H54 (cell line): ENCODE results near the gene HLA-DMA.

ENCODE experiments used
- DNase-seq: peaks from one replicate; pipeline ENCODE4 v3.0.0; 2011; ENCODE audit warnings: low spot score, mixed read lengths; ENCODE audit not compliant: insufficient read length
- FAIRE-seq: peaks from 3 replicates; lab custom pipeline; 2011; peaks lifted over from hg19 to GRCh38; lab: Jason Lieb, UNC
- POLR2A ChIP-seq: IDR thresholded peaks from 2 replicates; pipeline ENCODE4 v1.6.1; 2011; ENCODE audit warnings: low read depth, mild to moderate bottlenecking, low read length

The HLA-DMA gene

DNA sequence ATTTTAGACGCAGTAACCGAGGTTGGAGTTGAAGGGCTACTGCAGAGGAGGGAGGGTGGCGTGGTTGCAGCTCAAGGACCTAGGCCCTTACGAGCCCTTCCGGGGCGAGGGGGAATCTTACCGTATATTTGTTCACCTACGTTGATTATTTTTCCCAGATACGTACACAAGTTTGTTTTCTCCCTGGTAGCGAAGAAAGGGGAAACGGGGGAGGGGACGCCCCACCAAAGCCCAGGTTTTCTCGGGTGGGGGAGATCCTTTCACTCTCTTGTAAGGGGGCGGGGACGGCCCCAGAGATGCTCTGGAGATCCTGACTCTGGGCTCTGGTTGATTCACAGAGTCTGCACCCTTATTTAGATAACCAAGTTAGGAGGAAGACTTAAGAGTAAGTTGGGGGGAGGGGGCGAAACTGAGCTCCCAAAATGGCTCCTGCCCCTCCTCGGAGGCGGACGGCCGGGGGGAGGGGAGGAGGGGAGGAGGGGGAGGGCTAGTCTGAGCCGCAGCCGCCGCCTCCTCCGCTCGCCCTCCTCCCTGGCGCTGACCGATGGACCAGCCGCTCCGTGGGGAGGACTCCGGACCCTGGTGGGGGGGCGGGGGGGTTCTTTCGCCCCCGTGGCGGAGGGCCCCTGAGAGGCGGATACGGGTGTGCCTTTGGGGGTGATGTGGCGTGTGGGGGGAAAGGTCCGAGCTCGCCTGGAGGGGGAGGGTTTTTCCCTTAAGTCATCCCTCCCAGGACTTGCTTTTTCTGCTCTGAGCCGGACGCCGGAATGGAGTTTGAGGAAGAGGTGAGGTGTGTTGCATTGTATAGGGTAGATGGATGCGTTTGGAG is 17.7 kb upstream of the HLA-DMA start:
- TF ChIP-seq POLR2A, result peak; percentile 43
- DNase-seq (peak; percentile 38), FAIRE-seq (no peak)

DNA sequence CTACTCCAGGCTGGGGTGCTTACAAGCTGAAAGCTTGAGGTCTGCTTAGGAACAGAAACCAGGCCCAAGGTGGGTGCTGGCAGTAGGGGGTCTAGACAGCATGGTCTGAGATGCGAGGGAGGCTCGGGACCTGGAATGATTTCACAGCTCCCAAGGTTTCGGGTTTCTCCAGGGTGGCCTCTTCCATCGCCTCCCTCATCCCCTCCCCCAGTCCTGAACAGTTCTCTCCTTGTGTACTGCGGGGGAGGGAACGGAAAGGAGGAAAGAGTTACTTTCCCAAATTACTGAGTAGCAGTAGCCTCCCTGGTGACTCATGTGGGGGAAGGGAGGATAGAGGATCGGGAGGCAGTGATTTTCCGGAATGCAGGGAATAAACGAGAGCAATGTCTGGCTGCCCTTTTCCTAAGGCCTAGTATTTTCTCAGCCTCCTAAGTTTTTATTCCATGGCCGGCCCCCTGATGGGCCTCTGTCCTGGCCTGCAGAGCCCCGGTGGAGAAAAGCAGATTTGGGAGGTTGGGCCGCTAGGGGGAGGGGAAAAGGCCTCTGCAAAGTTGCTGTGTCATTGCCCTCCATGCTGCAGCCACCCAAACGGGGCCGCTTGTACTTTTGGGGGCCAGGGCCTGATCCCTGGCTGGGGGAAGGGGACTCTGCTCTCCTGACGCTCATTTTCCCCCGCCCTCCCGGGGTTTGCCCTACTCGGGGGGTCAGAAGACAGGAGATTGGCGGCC is 17.0 kb upstream of the HLA-DMA start:
- FAIRE-seq, result no peak
- no peak; the same call in 1 of the 2 replicates for TF ChIP-seq POLR2A
- peak; percentile 35 for DNase-seq

DNA sequence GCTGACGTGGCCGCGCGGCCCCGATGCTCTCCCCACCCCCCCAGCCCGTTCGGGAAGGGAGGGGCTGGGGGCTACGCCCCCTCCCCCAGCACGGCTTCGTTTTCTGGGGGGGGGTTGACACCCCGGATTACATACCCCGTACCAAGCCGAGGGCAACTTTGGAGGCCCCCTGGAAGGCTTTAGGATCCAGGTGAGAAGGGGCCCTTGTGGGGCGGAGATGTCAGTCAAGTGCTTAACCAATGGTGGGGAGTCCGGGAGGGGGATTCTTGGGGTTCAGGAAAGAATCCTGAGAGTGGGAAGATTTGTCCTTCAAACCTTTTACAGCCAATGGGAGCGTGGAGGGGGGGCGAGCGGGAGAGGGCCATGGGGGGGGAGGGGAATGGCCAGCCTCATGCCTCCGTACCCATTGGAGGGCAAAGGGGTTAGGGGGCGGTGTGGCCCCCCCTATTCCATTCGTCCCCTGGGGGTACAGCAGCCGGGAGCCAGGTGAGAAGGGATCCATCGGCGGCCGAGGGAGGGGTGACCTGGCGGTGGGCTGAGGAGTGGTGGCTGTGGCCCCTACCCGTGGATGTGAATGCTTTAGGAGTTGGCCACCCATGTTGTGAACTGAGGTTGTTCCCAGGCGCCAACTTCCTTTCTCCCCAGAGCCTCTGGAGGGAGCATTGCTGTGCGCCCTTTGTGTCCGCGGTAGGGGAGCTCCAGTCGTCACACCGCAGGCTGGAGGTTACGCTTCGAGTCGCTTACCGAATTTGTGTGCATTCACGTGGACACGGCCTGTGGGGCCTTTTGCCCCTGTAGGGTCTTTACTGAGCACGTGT is 16.2 kb upstream of the HLA-DMA start:
- FAIRE-seq (no peak), DNase-seq (peak; percentile 38)
- peak; percentile 38; the same call in 1 of the 2 replicates for TF ChIP-seq POLR2A

DNA sequence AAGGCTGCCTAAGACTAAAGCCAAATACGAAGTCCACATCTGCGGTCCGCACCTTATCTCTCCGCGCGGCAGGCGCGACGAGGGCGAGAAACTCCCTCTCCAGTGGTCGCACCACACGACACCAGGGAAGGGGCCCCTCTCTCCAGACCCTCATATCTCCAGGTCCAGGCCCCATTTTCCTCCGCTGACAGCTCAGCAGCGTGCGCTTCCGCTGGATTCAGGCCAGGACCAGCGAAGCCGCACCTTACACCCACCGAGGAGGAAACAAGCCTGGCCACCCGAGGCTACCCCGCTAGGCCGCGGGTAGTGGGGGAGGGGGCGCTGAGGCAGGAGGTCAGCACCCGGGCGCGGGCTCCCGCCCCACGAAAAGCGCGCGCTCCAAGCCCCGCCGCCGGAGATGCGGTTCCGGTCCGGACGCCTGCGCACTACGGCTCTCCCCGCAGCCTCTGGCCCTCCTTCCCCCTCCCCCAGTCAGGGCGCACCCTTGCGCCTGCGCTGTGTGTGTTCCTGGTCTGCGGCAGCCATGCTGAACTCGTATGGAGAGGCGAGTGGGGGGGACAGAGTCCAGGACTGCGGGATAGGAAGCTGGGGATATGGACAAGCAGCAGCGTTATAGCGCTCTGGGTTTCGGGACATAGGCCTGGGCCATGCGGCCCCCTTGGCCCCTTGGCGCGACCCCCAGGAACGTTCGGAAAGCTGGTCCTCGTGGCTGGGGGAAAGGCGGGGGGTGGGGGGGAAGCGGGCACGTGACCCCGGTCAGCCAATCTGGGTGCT is 15.4 kb upstream of the HLA-DMA start, which contains the start of gene BRD2:
Gene BRD2, plus strand, starts transcription at position 502 of the 774 bp plus-strand sequence. CDS start 4,305 bp downstream, outside the sequence.
- FAIRE-seq (no peak), DNase-seq (peak; percentile 75)
- no peak; the same call in 1 of the 2 replicates for TF ChIP-seq POLR2A

DNA sequence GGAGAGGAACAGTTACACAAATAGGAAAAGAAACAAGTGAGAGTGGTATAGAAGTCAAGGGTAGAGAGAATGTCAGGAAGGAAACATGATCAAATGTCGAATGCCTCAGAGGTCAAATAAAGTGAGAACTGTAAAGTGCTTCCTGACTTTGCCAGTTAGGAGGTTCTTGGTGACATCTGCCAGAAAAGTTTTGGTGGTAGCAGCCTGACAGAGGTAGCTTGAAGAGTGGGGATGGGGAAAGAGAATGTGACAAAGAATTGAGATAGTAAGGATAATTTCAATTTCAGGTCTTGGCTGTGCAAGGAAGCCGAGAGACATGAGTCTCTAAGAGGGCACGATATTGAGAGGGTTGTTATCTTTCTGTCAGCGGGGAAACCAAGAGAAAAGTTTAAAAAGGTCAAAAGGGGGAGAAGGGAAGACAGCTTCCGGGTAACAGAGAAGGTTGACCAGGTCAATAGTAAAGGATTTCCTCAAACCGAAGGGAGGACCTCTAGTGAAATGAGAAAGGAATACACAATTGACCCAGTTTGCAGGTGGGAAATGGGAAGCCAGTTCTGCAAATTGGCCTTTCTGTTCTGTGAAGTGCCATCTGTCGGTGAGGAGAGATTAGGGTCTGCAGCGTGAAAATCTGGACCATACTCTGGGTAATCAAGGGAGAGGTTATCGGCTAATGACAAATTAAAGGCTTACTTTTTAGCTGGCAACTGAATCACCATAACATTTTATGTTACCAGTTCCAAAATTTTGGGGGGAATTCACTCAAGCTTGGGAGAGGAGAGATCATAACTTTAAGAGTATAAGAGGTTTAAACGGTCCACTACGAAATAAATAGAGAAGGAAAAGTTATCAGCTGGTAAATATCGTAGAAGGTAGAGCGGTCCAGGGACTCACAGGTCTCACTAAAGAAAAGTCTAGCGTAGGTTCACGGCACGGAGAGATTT is 14.5 kb upstream of the HLA-DMA start:
- DNase-seq, result no peak
- peak; percentile 20 for FAIRE-seq
- no peak for TF ChIP-seq POLR2A

DNA sequence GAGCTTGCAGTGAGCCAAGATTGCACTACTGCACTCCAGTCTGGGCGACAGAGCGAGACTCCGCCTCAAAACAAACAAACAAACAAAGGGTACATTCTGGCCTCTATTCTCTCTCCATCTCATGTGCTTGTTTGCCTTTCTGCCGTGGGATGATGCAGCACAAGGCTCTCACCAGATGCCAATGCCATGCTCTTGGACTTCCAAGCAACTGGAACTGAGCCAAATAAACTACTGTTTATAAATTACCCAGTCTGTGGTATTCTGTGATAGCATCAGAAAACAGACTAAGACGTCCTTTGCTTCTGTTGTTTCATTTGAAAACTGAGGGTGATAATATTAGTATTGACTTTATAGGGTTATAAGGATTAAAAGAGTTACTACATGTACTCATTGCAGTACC is 11.9 kb upstream of the HLA-DMA start:
- FAIRE-seq (no peak), DNase-seq (no peak)
- no peak for TF ChIP-seq POLR2A

DNA sequence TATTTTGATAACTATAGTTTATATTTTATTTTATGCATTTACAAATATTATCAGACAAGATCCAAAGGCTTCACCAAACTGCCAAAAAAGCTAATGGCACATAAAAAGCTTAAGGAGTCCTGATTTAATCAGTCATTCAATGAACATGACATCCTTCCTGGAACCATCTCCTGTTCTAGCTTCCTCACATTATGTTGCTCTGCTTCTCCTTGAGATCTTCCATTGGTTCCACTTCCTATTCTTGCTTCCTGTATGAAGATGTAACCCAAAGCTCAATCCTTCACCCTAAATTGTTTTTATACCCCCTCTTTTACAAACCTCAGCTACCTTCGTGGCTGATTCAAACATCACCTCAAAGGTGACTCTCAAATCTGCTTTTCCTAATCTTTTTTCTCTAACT is 11.0 kb upstream of the HLA-DMA start:
- TF ChIP-seq POLR2A, result no peak
- DNase-seq (no peak), FAIRE-seq (no peak)

DNA sequence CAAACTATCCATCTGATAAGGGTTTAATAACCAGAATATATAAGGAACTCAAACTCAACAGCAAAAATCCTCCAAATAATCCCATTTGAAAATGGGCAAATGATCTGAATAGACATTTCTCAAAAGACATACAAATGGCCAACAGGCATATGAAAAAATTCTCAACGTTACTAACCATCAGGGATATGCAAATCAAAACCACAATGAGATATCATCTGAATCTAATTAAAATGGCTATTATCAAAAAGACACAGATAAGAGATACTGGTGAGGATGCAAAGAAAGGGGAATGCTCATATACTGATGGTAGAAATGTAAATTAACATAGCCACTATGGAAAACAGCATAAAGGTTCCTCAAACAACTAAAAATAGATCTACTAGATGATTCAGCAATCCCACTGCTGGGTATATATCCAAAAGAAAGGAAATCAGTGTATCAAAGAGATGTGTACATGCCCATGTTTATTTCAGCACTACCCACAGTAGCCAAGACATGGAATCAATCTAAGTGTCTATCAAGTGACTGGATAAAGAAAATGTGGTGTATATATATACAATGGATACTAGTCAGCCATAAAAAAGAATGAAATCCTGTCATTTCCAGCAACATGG is 9.4 kb upstream of the HLA-DMA start:
- no peak for TF ChIP-seq POLR2A

DNA sequence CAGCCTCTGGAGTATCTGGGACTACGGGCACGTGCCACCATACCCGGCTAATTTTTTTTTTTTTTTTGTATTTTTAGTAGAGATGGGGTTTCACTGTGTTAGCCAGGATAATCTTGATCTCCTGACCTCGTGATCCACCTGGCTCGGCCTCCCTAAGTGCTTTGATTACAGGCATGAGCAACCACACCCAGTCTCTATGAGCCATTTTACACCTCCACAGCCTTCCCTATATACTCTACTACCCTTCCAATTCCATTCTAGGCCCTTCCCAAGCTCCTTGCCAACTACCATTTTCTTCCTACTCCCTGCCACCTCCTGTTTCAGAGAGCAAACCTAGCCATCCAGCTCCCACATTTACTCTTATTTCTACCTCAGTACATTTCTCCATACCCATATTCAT is 7.7 kb upstream of the HLA-DMA start:
- no peak for TF ChIP-seq POLR2A
- no peak for DNase-seq
- FAIRE-seq, result no peak

More for the DNA sequence above, 9.4 kb upstream of the HLA-DMA start:
- DNase-seq, result no peak
- no peak for FAIRE-seq

DNA sequence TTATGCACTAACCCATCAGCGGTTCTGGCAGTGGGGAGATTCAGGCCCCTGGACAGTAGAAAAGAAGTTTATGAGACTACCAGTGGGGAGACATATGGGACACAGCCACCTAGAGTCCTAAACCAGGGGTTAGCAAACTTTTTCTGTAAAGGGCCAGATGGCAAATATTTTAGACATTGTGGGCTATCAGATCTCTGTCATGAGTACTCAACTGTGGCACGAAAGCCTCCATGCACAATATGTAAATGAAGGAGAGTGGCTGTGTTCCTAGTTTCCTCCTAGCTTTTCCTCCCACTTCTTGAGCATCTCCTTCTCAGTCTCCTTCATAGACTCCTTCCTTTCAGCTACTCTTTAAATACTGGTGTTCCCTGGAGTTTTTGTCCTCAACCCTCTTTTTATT is 3.3 kb upstream of the HLA-DMA start:
- TF ChIP-seq POLR2A, result no peak
- DNase-seq (no peak), FAIRE-seq (no peak)

DNA sequence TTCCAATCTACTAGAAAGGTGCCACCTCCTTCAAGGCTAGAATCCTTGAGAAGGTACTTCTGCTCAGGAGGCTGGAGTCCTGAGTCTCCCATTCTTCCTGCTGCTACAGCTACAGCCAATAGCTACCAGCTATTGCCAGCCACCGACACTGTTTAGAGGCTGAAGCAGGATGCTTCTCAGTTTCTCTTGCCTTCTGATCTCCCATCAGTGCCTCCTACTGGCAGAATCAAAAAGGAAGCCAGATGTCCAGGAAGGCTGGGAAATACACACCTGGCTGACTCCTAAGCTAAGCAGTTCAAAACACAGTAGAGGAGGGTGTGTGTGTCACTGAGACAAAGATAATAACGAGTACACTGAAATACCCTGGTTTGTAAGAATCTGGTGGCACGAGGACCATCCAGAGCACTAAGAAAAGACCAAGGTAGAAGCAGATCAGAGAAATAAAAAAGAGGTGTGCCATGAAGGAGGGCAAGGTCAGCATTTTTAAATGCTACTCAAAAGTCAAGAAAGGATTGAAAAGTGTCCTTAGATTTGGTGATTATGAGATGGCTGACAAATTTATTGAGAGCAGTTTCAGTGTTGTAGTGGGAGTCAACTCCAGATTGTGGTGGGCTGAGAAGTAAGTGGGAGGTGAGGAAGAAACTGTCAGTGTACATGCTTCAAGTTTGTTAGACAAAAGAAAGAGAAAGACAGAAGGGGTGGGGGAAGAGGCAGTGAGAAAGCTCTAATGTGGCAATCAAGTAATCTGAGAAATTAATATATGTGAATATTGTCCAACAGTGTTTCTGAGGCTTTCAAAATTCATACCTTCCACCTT is 2.3 kb upstream of the HLA-DMA start:
- TF ChIP-seq POLR2A, result no peak
- FAIRE-seq (no peak), DNase-seq (no peak)
